WTC11 (cell line): ENCODE results near the gene TMEM132E. TPM values are rescaled to one million over a fixed set of nuclear protein-coding genes. Genes with fewer than 3 reads are reported as not detected.

ENCODE experiments used
- ATAC-seq: fragments of 200-7000 bp; cut with Tn5 transposase; 2 replicates; pipeline ENCODE4 v1.10.0; 2021; ENCODE audit warnings: mild to moderate bottlenecking, moderate library complexity
- CTCF ChIA-PET: fragments of 300-600 bp; sonication (Branson Sonifier 250); formaldehyde crosslinking; loops from one replicate; lab custom pipeline; 2021; ENCODE audit warnings: antibody characterized with exemption; lab: Charles Lee
- POLR2A ChIA-PET: fragments of 350-600 bp; sonication (Branson Sonifier 250); formaldehyde crosslinking; loops from one replicate; lab custom pipeline; 2021; ENCODE audit warnings: antibody characterized with exemption; lab: Charles Lee
- DNase-seq: peaks from one replicate; pipeline ENCODE4 v3.0.0; 2021; ENCODE audit warnings: low spot score
- H3K27ac Mint-ChIP-seq: 2 replicates; pipeline ENCODE4 v1.8.0; 2021; ENCODE audit warnings: mixed read lengths
- H3K27me3 Mint-ChIP-seq: 2 replicates; pipeline ENCODE4 v1.8.0; 2021; ENCODE audit warnings: low read depth, mild to moderate bottlenecking, moderate library complexity, mixed read lengths
- H3K36me3 Mint-ChIP-seq: 2 replicates; pipeline ENCODE4 v1.8.0; 2021; ENCODE audit warnings: mixed read lengths
- H3K4me1 Mint-ChIP-seq: 2 replicates; pipeline ENCODE4 v1.8.0; 2022; ENCODE audit warnings: mixed read lengths
- H3K4me3 Mint-ChIP-seq: 2 replicates; pipeline ENCODE4 v1.8.0; 2021; ENCODE audit warnings: mild to moderate bottlenecking, moderate library complexity, mixed read lengths
- H3K9me3 Mint-ChIP-seq: 2 replicates; pipeline ENCODE4 v1.8.0; 2021; ENCODE audit warnings: mixed read lengths
- GABPB1 ChIP-seq: sonication (generic); formaldehyde crosslinking; IDR thresholded peaks from 2 replicates; pipeline ENCODE4 v1.8.1; 2023; ENCODE audit warnings: mild to moderate bottlenecking, missing genetic modification reagents
- GTF2I ChIP-seq: fragments of 250-450 bp; sonication (Bioruptor Pico); conservative IDR thresholded peaks from 2 replicates; pipeline ENCODE4 v1.4.0; 2021; ENCODE audit warnings: mild to moderate bottlenecking
- KAT7 ChIP-seq: sonication (generic); formaldehyde crosslinking; IDR thresholded peaks from 2 replicates; pipeline ENCODE4 v1.8.1; 2023; ENCODE audit warnings: missing genetic modification reagents, mild to moderate bottlenecking, borderline replicate concordance
- NFATC4 ChIP-seq: fragments of 250-450 bp; sonication (Bioruptor Pico); IDR thresholded peaks from 2 replicates; pipeline ENCODE4 v1.9.0; 2021; ENCODE audit warnings: mild to moderate bottlenecking
- PRRX2 ChIP-seq: fragments of 250-450 bp; sonication (Bioruptor Pico); IDR thresholded peaks from 2 replicates; pipeline ENCODE4 v1.8.0; 2021; ENCODE audit warnings: mild to moderate bottlenecking
- SP1 ChIP-seq: sonication (generic); formaldehyde crosslinking; conservative IDR thresholded peaks from 2 replicates; pipeline ENCODE4 v1.8.1; 2022; ENCODE audit warnings: missing genetic modification reagents
- TCF7 ChIP-seq: sonication (generic); formaldehyde crosslinking; IDR thresholded peaks from 2 replicates; pipeline ENCODE4 v1.8.0; 2022; ENCODE audit warnings: mild to moderate bottlenecking, low read depth, missing genetic modification reagents, moderate library complexity
- TEAD4 ChIP-seq: sonication (generic); formaldehyde crosslinking; IDR thresholded peaks from 2 replicates; pipeline ENCODE4 v1.8.0; 2022; ENCODE audit warnings: mild to moderate bottlenecking, missing genetic modification reagents
- ZBTB21 ChIP-seq: sonication (generic); formaldehyde crosslinking; IDR thresholded peaks from 2 replicates; pipeline ENCODE4 v1.8.1; 2023; ENCODE audit warnings: mild to moderate bottlenecking, missing genetic modification reagents, borderline replicate concordance
- ZNF263 ChIP-seq: sonication (generic); formaldehyde crosslinking; IDR thresholded peaks from 2 replicates; pipeline ENCODE4 v1.8.1; 2022; ENCODE audit warnings: low read depth, mild to moderate bottlenecking, moderate library complexity, missing genetic modification reagents
- total RNA-seq: library from RNA; stranded (reverse); gene quantifications from 3 replicates; pipeline ENCODE4 v1.2.3, GENCODE V29; 2021
- TF ChIP-seq, protein P1 (sequence below): sonication (generic); formaldehyde crosslinking; IDR thresholded peaks from 2 replicates; pipeline ENCODE4 v1.8.0; 2022; ENCODE audit warnings: mild to moderate bottlenecking, missing genetic modification reagents
- TF ChIP-seq, protein P2 (sequence below): sonication (generic); formaldehyde crosslinking; IDR thresholded peaks from 2 replicates; pipeline ENCODE4 v1.8.0; 2023; ENCODE audit warnings: missing genetic modification reagents, mild to moderate bottlenecking, borderline replicate concordance
- TF ChIP-seq, protein P3 (sequence below): sonication (generic); formaldehyde crosslinking; IDR thresholded peaks from 2 replicates; pipeline ENCODE4 v1.8.1; 2023; ENCODE audit warnings: mild to moderate bottlenecking, missing genetic modification reagents, borderline replicate concordance
- TF ChIP-seq, protein P4 (sequence below): fragments of 250-450 bp; sonication (Bioruptor Pico); IDR thresholded peaks from 2 replicates; pipeline ENCODE4 v1.8.0; 2021; ENCODE audit warnings: mild to moderate bottlenecking
- TF ChIP-seq, protein P5 (sequence below): sonication (generic); formaldehyde crosslinking; IDR thresholded peaks from 2 replicates; pipeline ENCODE4 v1.8.1; 2023; ENCODE audit warnings: mild to moderate bottlenecking, missing genetic modification reagents, moderate library complexity
- TF ChIP-seq, protein P6 (sequence below): sonication (generic); formaldehyde crosslinking; IDR thresholded peaks from 2 replicates; pipeline ENCODE4 v1.8.1; 2022; ENCODE audit warnings: low read depth, mild to moderate bottlenecking, moderate library complexity, missing genetic modification reagents, borderline replicate concordance
- TF ChIP-seq, protein P7 (sequence below): fragments of 250-450 bp; sonication (Bioruptor Pico); IDR thresholded peaks from 2 replicates; pipeline ENCODE4 v1.9.0; 2021; ENCODE audit warnings: mild to moderate bottlenecking, borderline replicate concordance

The TMEM132E gene
- total RNA-seq, 1 experiment from 2014 or later, result 1.2 TPM

DNA sequence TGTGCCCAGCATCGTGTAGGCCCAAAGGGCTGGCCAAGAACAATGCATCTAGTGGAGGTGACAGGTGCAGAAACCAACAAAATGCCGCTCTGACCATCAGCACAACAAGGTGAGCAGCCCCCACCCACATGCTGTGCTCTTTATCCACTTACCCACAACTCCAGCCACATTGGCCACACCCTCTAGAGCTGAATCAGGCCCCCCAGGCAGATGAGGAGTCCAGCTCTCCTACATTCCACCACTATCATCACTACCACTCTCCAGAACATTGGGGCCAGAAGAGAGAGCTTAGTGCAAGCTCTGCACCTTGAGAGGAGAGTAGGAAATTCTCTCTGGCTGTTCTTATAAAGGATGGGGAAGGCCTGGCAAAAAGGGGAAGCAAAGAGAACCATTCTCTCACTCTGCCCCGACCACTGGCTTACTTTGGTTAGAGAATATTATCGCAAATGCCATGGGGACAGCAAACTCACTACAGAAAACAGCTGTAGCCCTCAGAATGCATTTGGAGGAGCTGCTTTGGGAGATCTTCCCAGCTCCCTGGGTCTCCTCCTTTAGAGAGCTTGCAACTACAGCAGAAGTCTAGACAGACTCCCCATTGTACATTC is 75.0 kb downstream of the TMEM132E start:
- no peak overlapping the region for H3K4me3 Mint-ChIP-seq
- DNase-seq (no peak), ATAC-seq (no peak)
- TF ChIP-seq, protein P1, sequence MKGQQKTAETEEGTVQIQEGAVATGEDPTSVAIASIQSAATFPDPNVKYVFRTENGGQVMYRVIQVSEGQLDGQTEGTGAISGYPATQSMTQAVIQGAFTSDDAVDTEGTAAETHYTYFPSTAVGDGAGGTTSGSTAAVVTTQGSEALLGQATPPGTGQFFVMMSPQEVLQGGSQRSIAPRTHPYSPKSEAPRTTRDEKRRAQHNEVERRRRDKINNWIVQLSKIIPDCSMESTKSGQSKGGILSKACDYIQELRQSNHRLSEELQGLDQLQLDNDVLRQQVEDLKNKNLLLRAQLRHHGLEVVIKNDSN (CRISPR knock-in tag), result no peak
- TF ChIP-seq TEAD4 (CRISPR knock-in tag) (no peak), ZNF263 (no peak), GABPB1 (no peak), SP1 (CRISPR knock-in tag) (no peak)
- TF ChIP-seq, protein P2, sequence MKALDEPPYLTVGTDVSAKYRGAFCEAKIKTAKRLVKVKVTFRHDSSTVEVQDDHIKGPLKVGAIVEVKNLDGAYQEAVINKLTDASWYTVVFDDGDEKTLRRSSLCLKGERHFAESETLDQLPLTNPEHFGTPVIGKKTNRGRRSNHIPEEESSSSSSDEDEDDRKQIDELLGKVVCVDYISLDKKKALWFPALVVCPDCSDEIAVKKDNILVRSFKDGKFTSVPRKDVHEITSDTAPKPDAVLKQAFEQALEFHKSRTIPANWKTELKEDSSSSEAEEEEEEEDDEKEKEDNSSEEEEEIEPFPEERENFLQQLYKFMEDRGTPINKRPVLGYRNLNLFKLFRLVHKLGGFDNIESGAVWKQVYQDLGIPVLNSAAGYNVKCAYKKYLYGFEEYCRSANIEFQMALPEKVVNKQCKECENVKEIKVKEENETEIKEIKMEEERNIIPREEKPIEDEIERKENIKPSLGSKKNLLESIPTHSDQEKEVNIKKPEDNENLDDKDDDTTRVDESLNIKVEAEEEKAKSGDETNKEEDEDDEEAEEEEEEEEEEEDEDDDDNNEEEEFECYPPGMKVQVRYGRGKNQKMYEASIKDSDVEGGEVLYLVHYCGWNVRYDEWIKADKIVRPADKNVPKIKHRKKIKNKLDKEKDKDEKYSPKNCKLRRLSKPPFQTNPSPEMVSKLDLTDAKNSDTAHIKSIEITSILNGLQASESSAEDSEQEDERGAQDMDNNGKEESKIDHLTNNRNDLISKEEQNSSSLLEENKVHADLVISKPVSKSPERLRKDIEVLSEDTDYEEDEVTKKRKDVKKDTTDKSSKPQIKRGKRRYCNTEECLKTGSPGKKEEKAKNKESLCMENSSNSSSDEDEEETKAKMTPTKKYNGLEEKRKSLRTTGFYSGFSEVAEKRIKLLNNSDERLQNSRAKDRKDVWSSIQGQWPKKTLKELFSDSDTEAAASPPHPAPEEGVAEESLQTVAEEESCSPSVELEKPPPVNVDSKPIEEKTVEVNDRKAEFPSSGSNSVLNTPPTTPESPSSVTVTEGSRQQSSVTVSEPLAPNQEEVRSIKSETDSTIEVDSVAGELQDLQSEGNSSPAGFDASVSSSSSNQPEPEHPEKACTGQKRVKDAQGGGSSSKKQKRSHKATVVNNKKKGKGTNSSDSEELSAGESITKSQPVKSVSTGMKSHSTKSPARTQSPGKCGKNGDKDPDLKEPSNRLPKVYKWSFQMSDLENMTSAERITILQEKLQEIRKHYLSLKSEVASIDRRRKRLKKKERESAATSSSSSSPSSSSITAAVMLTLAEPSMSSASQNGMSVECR (CRISPR knock-in tag), result no peak
- TF ChIP-seq, protein P3, sequence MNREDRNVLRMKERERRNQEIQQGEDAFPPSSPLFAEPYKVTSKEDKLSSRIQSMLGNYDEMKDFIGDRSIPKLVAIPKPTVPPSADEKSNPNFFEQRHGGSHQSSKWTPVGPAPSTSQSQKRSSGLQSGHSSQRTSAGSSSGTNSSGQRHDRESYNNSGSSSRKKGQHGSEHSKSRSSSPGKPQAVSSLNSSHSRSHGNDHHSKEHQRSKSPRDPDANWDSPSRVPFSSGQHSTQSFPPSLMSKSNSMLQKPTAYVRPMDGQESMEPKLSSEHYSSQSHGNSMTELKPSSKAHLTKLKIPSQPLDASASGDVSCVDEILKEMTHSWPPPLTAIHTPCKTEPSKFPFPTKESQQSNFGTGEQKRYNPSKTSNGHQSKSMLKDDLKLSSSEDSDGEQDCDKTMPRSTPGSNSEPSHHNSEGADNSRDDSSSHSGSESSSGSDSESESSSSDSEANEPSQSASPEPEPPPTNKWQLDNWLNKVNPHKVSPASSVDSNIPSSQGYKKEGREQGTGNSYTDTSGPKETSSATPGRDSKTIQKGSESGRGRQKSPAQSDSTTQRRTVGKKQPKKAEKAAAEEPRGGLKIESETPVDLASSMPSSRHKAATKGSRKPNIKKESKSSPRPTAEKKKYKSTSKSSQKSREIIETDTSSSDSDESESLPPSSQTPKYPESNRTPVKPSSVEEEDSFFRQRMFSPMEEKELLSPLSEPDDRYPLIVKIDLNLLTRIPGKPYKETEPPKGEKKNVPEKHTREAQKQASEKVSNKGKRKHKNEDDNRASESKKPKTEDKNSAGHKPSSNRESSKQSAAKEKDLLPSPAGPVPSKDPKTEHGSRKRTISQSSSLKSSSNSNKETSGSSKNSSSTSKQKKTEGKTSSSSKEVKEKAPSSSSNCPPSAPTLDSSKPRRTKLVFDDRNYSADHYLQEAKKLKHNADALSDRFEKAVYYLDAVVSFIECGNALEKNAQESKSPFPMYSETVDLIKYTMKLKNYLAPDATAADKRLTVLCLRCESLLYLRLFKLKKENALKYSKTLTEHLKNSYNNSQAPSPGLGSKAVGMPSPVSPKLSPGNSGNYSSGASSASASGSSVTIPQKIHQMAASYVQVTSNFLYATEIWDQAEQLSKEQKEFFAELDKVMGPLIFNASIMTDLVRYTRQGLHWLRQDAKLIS (CRISPR knock-in tag), result no peak
- ChIA-PET CTCF (interaction anchor here (0.8 to 2.5 kb wide), 4 partner anchors 16 to 234 kb away, joined by 3 to 10 read pairs (median 4); no protein-coding TSS in a partner anchor), POLR2A (no interaction called here)
- H3K27ac Mint-ChIP-seq, result no peak overlapping the region
- H3K36me3 Mint-ChIP-seq, result no peaks in the 10 kb centered on the region
- no peaks in the 10 kb centered on the region; the same call in 1 of the 2 replicates for H3K4me1 Mint-ChIP-seq
- H3K27me3 Mint-ChIP-seq, result peaks cover 7% of the 10 kb centered on the region
- H3K9me3 Mint-ChIP-seq, result no peaks in the 10 kb centered on the region

DNA sequence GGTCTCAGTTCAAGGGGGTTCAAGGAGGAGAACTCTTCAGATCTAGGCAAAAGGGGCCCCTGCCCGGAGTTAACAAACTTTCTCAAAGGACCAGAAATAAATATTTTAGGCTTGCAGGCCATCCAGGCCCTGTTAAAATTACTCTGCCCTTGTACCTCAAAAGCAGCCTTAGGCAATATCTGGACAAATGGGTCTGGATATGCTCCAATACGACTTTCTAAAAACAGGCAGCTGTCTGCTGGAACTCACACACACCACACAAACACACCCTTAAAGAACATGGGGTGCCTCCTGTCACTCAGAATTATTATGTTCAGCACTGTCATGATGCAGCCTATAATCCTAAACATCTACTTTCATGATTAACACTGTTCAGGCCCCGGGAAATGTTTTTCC is 75.5 kb downstream of the TMEM132E start:
- H3K4me3 Mint-ChIP-seq, result no peak overlapping the region
- DNase-seq (no peak), ATAC-seq (no peak)
- H3K27me3 Mint-ChIP-seq, result peaks cover 7% of the 10 kb centered on the region
- POLR2A ChIA-PET, result no interaction called here
- no peak overlapping the region for H3K27ac Mint-ChIP-seq
- no peaks in the 10 kb centered on the region for H3K9me3 Mint-ChIP-seq
- H3K36me3 Mint-ChIP-seq, result no peaks in the 10 kb centered on the region
- H3K4me1 Mint-ChIP-seq, result no peaks in the 10 kb centered on the region; the same call in 1 of the 2 replicates
- CTCF ChIA-PET, result interaction anchor here (1.8 to 2.5 kb wide), 2 partner anchors 17 to 112 kb away, joined by 4 to 10 read pairs; no protein-coding TSS in a partner anchor
- no peak for TF ChIP-seq GTF2I (CRISPR knock-in tag)
- TF ChIP-seq KAT7 (CRISPR knock-in tag), result no peak
- TF ChIP-seq, protein P4, sequence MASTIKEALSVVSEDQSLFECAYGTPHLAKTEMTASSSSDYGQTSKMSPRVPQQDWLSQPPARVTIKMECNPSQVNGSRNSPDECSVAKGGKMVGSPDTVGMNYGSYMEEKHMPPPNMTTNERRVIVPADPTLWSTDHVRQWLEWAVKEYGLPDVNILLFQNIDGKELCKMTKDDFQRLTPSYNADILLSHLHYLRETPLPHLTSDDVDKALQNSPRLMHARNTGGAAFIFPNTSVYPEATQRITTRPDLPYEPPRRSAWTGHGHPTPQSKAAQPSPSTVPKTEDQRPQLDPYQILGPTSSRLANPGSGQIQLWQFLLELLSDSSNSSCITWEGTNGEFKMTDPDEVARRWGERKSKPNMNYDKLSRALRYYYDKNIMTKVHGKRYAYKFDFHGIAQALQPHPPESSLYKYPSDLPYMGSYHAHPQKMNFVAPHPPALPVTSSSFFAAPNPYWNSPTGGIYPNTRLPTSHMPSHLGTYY, result no peak
- TF ChIP-seq, protein P5, sequence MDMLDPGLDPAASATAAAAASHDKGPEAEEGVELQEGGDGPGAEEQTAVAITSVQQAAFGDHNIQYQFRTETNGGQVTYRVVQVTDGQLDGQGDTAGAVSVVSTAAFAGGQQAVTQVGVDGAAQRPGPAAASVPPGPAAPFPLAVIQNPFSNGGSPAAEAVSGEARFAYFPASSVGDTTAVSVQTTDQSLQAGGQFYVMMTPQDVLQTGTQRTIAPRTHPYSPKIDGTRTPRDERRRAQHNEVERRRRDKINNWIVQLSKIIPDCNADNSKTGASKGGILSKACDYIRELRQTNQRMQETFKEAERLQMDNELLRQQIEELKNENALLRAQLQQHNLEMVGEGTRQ (CRISPR knock-in tag), result no peak
- no peak for TF ChIP-seq ZBTB21 (CRISPR knock-in tag)
- TF ChIP-seq PRRX2 (CRISPR knock-in tag), result no peak
- no peak for TF ChIP-seq TCF7
- no peak for TF ChIP-seq NFATC4 (CRISPR knock-in tag)
- TF ChIP-seq, protein P6, sequence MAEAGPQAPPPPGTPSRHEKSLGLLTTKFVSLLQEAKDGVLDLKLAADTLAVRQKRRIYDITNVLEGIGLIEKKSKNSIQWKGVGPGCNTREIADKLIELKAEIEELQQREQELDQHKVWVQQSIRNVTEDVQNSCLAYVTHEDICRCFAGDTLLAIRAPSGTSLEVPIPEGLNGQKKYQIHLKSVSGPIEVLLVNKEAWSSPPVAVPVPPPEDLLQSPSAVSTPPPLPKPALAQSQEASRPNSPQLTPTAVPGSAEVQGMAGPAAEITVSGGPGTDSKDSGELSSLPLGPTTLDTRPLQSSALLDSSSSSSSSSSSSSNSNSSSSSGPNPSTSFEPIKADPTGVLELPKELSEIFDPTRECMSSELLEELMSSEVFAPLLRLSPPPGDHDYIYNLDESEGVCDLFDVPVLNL (CRISPR knock-in tag), result no peak
- TF ChIP-seq, protein P7, sequence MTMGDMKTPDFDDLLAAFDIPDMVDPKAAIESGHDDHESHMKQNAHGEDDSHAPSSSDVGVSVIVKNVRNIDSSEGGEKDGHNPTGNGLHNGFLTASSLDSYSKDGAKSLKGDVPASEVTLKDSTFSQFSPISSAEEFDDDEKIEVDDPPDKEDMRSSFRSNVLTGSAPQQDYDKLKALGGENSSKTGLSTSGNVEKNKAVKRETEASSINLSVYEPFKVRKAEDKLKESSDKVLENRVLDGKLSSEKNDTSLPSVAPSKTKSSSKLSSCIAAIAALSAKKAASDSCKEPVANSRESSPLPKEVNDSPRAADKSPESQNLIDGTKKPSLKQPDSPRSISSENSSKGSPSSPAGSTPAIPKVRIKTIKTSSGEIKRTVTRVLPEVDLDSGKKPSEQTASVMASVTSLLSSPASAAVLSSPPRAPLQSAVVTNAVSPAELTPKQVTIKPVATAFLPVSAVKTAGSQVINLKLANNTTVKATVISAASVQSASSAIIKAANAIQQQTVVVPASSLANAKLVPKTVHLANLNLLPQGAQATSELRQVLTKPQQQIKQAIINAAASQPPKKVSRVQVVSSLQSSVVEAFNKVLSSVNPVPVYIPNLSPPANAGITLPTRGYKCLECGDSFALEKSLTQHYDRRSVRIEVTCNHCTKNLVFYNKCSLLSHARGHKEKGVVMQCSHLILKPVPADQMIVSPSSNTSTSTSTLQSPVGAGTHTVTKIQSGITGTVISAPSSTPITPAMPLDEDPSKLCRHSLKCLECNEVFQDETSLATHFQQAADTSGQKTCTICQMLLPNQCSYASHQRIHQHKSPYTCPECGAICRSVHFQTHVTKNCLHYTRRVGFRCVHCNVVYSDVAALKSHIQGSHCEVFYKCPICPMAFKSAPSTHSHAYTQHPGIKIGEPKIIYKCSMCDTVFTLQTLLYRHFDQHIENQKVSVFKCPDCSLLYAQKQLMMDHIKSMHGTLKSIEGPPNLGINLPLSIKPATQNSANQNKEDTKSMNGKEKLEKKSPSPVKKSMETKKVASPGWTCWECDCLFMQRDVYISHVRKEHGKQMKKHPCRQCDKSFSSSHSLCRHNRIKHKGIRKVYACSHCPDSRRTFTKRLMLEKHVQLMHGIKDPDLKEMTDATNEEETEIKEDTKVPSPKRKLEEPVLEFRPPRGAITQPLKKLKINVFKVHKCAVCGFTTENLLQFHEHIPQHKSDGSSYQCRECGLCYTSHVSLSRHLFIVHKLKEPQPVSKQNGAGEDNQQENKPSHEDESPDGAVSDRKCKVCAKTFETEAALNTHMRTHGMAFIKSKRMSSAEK, result no peak
